Osteocyte (in vitro differentiated cells): ENCODE measurements around the gene NHS. TPM values are rescaled to one million over a fixed set of nuclear protein-coding genes. Genes with fewer than 3 reads are reported as not detected.

Experiments used
- DNase-seq: peaks from one replicate; pipeline ENCODE4 v3.0.0; 2021; ENCODE audit warnings: mixed read lengths; ENCODE audit not compliant: unreplicated experiment; ENCODE audit errors: extremely low spot score
- H3K27ac Mint-ChIP-seq: one replicate; pipeline ENCODE4 v1.8.0; 2021; ENCODE audit warnings: mild to moderate bottlenecking, mixed read lengths; ENCODE audit not compliant: unreplicated experiment
- H3K27me3 Mint-ChIP-seq: one replicate; pipeline ENCODE4 v1.8.0; 2021; ENCODE audit warnings: mixed read lengths; ENCODE audit not compliant: unreplicated experiment
- H3K36me3 Mint-ChIP-seq: one replicate; pipeline ENCODE4 v1.8.0; 2021; ENCODE audit warnings: mixed read lengths; ENCODE audit not compliant: unreplicated experiment
- H3K4me1 Mint-ChIP-seq: one replicate; pipeline ENCODE4 v1.8.0; 2021; ENCODE audit warnings: mixed read lengths; ENCODE audit not compliant: unreplicated experiment
- H3K4me3 Mint-ChIP-seq: one replicate; pipeline ENCODE4 v1.8.0; 2021; ENCODE audit warnings: mild to moderate bottlenecking, moderate library complexity, mixed read lengths; ENCODE audit not compliant: unreplicated experiment
- H3K9me3 Mint-ChIP-seq: one replicate; pipeline ENCODE4 v1.8.0; 2021; ENCODE audit warnings: mixed read lengths; ENCODE audit not compliant: unreplicated experiment
- CTCF ChIP-seq: fragments of 200-600 bp; sonication (generic); IDR thresholded peaks from 2 replicates; pipeline ENCODE4 v1.5.0; 2021; ENCODE audit warnings: antibody characterized with exemption, mild to moderate bottlenecking, moderate library complexity
- total RNA-seq: library from RNA; stranded (reverse); gene quantifications from 2 replicates; pipeline ENCODE4 v1.2.1, GENCODE V29; 2021

NHS gene
- total RNA-seq, 1 donor from 2014 or later: 4.3 TPM

- no peak for TF ChIP-seq CTCF
- H3K9me3 Mint-ChIP-seq: no peaks in the 10 kb centered on the region
- no peak overlapping the region for H3K27ac Mint-ChIP-seq
- no peaks in the 10 kb centered on the region for H3K36me3 Mint-ChIP-seq
- H3K4me1 Mint-ChIP-seq: peaks cover 3% of the 10 kb centered on the region
- no peak for DNase-seq
- no peak overlapping the region for H3K4me3 Mint-ChIP-seq
- no peaks in the 10 kb centered on the region for H3K27me3 Mint-ChIP-seq
Measured at GRCh38 chrX:17519358-17519757, 144.4 kb downstream of the NHS start.

- no peak for TF ChIP-seq CTCF
- Mint-ChIP-seq H3K9me3 (no peaks in the 10 kb centered on the region), H3K36me3 (no peaks in the 10 kb centered on the region), H3K27me3 (no peaks in the 10 kb centered on the region), H3K27ac (no peak overlapping the region), H3K4me1 (peaks cover 3% of the 10 kb centered on the region), H3K4me3 (no peak overlapping the region)
- DNase-seq: no peak
Measured at GRCh38 chrX:17520016-17520615, 145.1 kb downstream of the NHS start.

DNA sequence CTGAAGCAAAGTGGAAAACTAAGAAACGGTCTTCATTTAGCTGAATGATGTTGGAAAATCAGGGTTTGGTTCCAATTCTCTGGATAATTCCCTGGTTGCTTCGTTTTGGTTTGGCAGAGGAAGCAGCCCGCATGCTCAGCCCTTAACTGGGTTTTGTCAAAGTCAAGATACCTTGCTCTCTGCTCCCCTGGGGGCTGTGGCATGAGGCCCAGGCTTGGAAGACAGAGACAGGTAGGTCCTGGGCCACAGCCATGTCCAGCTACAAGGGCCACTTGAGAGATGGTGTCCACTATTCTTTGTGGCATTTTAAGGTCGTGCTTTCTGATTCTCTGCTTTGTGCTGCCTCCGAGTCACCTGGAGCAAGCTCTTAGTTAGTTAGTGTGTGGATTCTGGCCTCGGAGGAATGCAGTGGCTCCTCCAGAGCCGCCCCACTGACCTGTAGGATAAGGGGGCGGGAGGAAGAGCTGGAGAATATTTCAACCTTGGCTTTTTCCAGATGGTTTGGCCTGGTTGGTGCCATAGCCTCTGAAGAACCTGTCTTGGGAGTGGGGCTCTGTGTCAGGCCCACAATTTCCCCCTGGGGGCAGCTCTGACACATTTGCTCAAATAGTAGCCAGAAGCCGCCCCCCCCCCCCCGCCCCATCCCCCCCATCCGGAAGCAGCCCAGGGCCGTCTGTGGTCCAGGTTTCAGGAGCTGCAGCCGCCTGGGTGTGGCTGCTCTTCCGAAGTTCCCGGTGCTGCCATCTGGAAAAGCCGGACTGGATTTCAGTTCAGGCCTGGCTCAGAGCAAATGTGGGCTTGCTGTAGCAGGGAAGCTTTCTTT is 147.1 kb downstream of the NHS start:
- H3K36me3 Mint-ChIP-seq: no peaks in the 10 kb centered on the region
- H3K9me3 Mint-ChIP-seq: no peaks in the 10 kb centered on the region
- no peak for TF ChIP-seq CTCF
- H3K4me3 Mint-ChIP-seq: no peak overlapping the region
- H3K4me1 Mint-ChIP-seq: peaks cover 9% of the 10 kb centered on the region
- no peak overlapping the region for H3K27ac Mint-ChIP-seq
- H3K27me3 Mint-ChIP-seq: no peaks in the 10 kb centered on the region
- DNase-seq: no peak

DNA sequence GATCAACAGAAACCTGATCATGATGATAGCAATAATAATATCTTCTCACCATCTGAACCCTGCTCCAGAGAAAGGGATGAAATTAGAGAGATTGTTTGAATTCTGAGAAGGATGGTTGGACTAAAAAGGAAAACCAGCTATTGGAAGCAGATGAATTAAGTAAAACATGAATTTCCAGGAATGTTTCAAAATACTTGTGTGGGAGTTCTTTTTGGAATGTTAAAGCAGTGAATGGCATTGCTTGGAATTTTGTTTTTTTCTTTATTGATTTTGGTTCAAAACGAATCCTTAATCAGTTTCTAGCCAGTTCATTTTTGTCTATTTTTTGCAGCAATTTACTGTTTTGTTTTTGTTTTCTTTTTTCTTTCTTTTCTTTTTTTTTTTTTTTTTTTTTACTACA is 150.3 kb downstream of the NHS start:
- Mint-ChIP-seq H3K9me3 (no peaks in the 10 kb centered on the region), H3K4me3 (no peak overlapping the region), H3K27me3 (peaks cover 9% of the 10 kb centered on the region), H3K27ac (no peak overlapping the region), H3K36me3 (no peaks in the 10 kb centered on the region), H3K4me1 (peaks cover 11% of the 10 kb centered on the region)
- TF ChIP-seq CTCF: no peak
- no peak for DNase-seq

GRCh38 chrX:17525762-17526555 is 151.0 kb downstream of the NHS start:
- H3K27ac Mint-ChIP-seq: no peak overlapping the region
- no peak for TF ChIP-seq CTCF
- H3K4me1 Mint-ChIP-seq: peaks cover 10% of the 10 kb centered on the region
- H3K4me3 Mint-ChIP-seq: no peak overlapping the region
- no peaks in the 10 kb centered on the region for H3K36me3 Mint-ChIP-seq
- peaks cover 9% of the 10 kb centered on the region for H3K27me3 Mint-ChIP-seq
- no peak for DNase-seq
- no peaks in the 10 kb centered on the region for H3K9me3 Mint-ChIP-seq
